GM12878 (cell line): ENCODE results near the gene NPLOC4. TPM values are rescaled to one million over a fixed set of nuclear protein-coding genes. Genes with fewer than 3 reads are reported as not detected.

Source experiments
- ATAC-seq: fragments of 200-7000 bp; cut with Tn5 transposase; 3 replicates; pipeline ENCODE4 v1.9.1; 2020; ENCODE audit warnings: mild to moderate bottlenecking, moderate library complexity
- BruUV-seq: library from RNA; stranded (reverse); fragments of 400-500 nt; replicated peaks from 2 replicates; lab custom pipeline; 2021; lab: Mats Ljungman, UMichigan
- CTCF ChIA-PET: fragments of 300-600 bp; sonication (Branson Sonifier 250); formaldehyde crosslinking; extraction: SDS; loops from one replicate; lab custom pipeline; 2021; ENCODE audit warnings: inconsistent platforms; lab: Yijun Ruan, JAX
- POLR2A ChIA-PET: fragments of 350-600 bp; formaldehyde crosslinking; extraction: SDS; loops from one replicate; lab custom pipeline; 2021; ENCODE audit warnings: inconsistent platforms; lab: Charles Lee
- RAD21 ChIA-PET: fragments of 300-600 bp; sonication (Branson Sonifier 250); formaldehyde crosslinking; loops from one replicate; lab custom pipeline; 2023; ENCODE audit warnings: antibody characterized with exemption; ENCODE audit not compliant: unreplicated experiment; lab: Charles Lee
- SMC1A ChIA-PET: fragments of 300-600 bp; sonication (Branson Sonifier 250); formaldehyde crosslinking; loops from one replicate; lab custom pipeline; 2023; ENCODE audit not compliant: unreplicated experiment, uncharacterized antibody; lab: Charles Lee
- DNase-seq: peaks from one replicate; pipeline ENCODE4 v3.0.0-alpha.2; 2011; ENCODE audit warnings: low read depth, low spot score
- FAIRE-seq: peaks from 3 replicates; lab custom pipeline; 2011; peaks lifted over from hg19 to GRCh38; lab: Jason Lieb, UNC
- H2AFZ ChIP-seq: 2 replicates; pipeline ENCODE4 v1.6.0; 2011; ENCODE audit warnings: low read depth, low read length, control low read depth; ENCODE audit not compliant: control insufficient read depth
- H3K27ac ChIP-seq: 2 replicates; pipeline ENCODE4 v1.5.1; 2011; ENCODE audit warnings: control low read depth; ENCODE audit not compliant: control insufficient read depth, insufficient read depth
- H3K27me3 ChIP-seq, 2 experiments: replicated peaks in 1 of 2; 2 replicates each; pipeline versions ENCODE4 v1.6.0 to v1.6.1; 2011; ENCODE audit warnings: low read length in 1 of 2; ENCODE audit not compliant: control insufficient read depth in 2 of 2, insufficient read depth in 2 of 2
- H3K36me3 ChIP-seq, 2 experiments: 2 replicates each; pipeline ENCODE4 v1.5.1; 2011; ENCODE audit warnings: low read length in 1 of 2; ENCODE audit not compliant: control insufficient read depth in 2 of 2, insufficient read depth in 2 of 2
- H3K4me1 ChIP-seq: 2 replicates; pipeline ENCODE4 v1.6.1; 2011; ENCODE audit warnings: mild to moderate bottlenecking, low read length, moderate library complexity, mixed read lengths; ENCODE audit not compliant: control insufficient read depth, insufficient read depth
- H3K4me2 ChIP-seq: 2 replicates; pipeline ENCODE4 v1.6.0; 2011; ENCODE audit warnings: control low read depth; ENCODE audit not compliant: control insufficient read depth, insufficient read depth
- H3K4me3 ChIP-seq: fragments of 200-600 bp; sonication (generic); 2 replicates; pipeline ENCODE4 v1.5.1; 2016
- H3K79me2 ChIP-seq: 2 replicates; pipeline ENCODE4 v1.6.0; 2011; ENCODE audit warnings: low read length; ENCODE audit not compliant: control insufficient read depth, insufficient read depth
- H3K9ac ChIP-seq: 2 replicates; pipeline ENCODE4 v1.8.0; 2011; ENCODE audit warnings: low read length, control low read depth, mixed read lengths; ENCODE audit not compliant: control insufficient read depth, insufficient read depth
- H3K9me3 ChIP-seq: replicated peaks from 3 replicates; pipeline ENCODE4 v1.5.1; 2011; ENCODE audit warnings: mild to moderate bottlenecking, low read length; ENCODE audit not compliant: control insufficient read depth, insufficient read depth
- H4K20me1 ChIP-seq: 2 replicates; pipeline ENCODE4 v1.6.0; 2011; ENCODE audit not compliant: control insufficient read depth, insufficient read depth
- BMI1 ChIP-seq: fragments of 450-650 bp; IDR thresholded peaks from 2 replicates; pipeline ENCODE4 v1.6.1; 2016; ENCODE audit warnings: mild to moderate bottlenecking, moderate library complexity, borderline replicate concordance
- CHD4 ChIP-seq: fragments of 200-600 bp; sonication (generic); IDR thresholded peaks from 2 replicates; pipeline ENCODE4 v1.6.1; 2016; ENCODE audit warnings: mild to moderate bottlenecking
- ETV6 ChIP-seq, 2 experiments: fragments of 450-650 bp in 1 of 2; IDR thresholded peaks in 1 of 2; conservative IDR thresholded peaks in 1 of 2; 2 replicates each; pipeline ENCODE4 v1.6.1; 2014; ENCODE audit warnings: antibody characterized with exemption in 1 of 2, borderline replicate concordance in 1 of 2, low read depth in 1 of 2, mild to moderate bottlenecking in 1 of 2, moderate library complexity in 1 of 2
- EZH2 ChIP-seq: IDR thresholded peaks from 2 replicates; pipeline ENCODE4 v1.6.1; 2012; ENCODE audit warnings: low read depth, mild to moderate bottlenecking, control low read depth, inconsistent platforms, low read length, borderline replicate concordance; ENCODE audit not compliant: control insufficient read depth
- HDAC6 ChIP-seq: fragments of 200-600 bp; sonication (generic); IDR thresholded peaks from one replicate; pipeline ENCODE4 v1.8.0; 2017; ENCODE audit warnings: antibody characterized with exemption; ENCODE audit not compliant: unreplicated experiment
- IRF4 ChIP-seq: IDR thresholded peaks from 2 replicates; pipeline ENCODE4 v1.6.1; 2011; ENCODE audit warnings: low read depth, low read length
- JUNB ChIP-seq: IDR thresholded peaks from 2 replicates; pipeline ENCODE4 v1.6.1; 2016; ENCODE audit warnings: antibody characterized with exemption, mild to moderate bottlenecking
- LARP7 ChIP-seq: fragments of 450-650 bp; IDR thresholded peaks from 2 replicates; pipeline ENCODE4 v1.6.1; 2017; ENCODE audit warnings: mild to moderate bottlenecking
- MAX ChIP-seq: IDR thresholded peaks from 2 replicates; pipeline ENCODE4 v1.6.1; 2012; ENCODE audit warnings: low read depth, low read length, improper control_type of control experiment
- NRF1 ChIP-seq: conservative IDR thresholded peaks from 2 replicates; pipeline ENCODE4 v1.6.1; 2011; ENCODE audit warnings: mild to moderate bottlenecking, low read depth, low read length, improper control_type of control experiment
- PAX8 ChIP-seq: fragments of 450-650 bp; IDR thresholded peaks from 2 replicates; pipeline ENCODE4 v1.6.1; 2017; ENCODE audit warnings: mild to moderate bottlenecking, moderate library complexity
- RFX5 ChIP-seq: IDR thresholded peaks from 2 replicates; pipeline ENCODE4 v1.6.1; 2011; ENCODE audit warnings: low read depth, low read length, improper control_type of control experiment
- SP1 ChIP-seq: IDR thresholded peaks from one replicate; pipeline ENCODE4 v1.6.1; 2011; ENCODE audit warnings: low read depth, low read length
- TAF1 ChIP-seq: IDR thresholded peaks from 2 replicates; pipeline ENCODE4 v1.6.1; 2011; ENCODE audit warnings: mild to moderate bottlenecking, low read depth, low read length, borderline replicate concordance
- ZBTB11 ChIP-seq: fragments of 450-650 bp; formaldehyde crosslinking; IDR thresholded peaks from 2 replicates; pipeline ENCODE4 v1.5.0; 2022; ENCODE audit warnings: mild to moderate bottlenecking, missing genetic modification characterization
- ZBTB33 ChIP-seq: fragments of 450-650 bp; IDR thresholded peaks from 2 replicates; pipeline ENCODE4 v1.6.1; 2017; ENCODE audit warnings: mild to moderate bottlenecking
- ZZZ3 ChIP-seq: IDR thresholded peaks from 2 replicates; pipeline ENCODE4 v1.6.1; 2011; ENCODE audit warnings: low read depth; ENCODE audit not compliant: control insufficient read depth, insufficient read length
- WGBS: methylation state at CpG from one replicate; pipeline ENCODE4 v1.1.6; 2016; ENCODE audit warnings: low lambda C conversion rate; ENCODE audit not compliant: insufficient replicate concordance, insufficient coverage; ENCODE audit errors: missing lambda C conversion rate; 5-methylcytosine and 5-hydroxymethylcytosine counted together
- in situ Hi-C: fragments of 300-500 bp; cut with MboI; formaldehyde crosslinking; loops from 9 replicates; pipeline ENCODE4 v1.14.3; 2018; ENCODE audit warnings: mixed read lengths
- intact Hi-C: fragments of 100-400 bp; cut with micrococcal nuclease; formaldehyde crosslinking; loops from one replicate; pipeline ENCODE4 v1.14.2; 2022; ENCODE audit not compliant: unreplicated experiment
- polyA plus RNA-seq, 11 experiments: library from polyadenylated mRNA; depleted of rRNA in 4 of 11; unstranded in 6 of 11; stranded (reverse) in 5 of 11; fragments of >200 nt; fragmentation: Nextera tagmentation in 4 of 11; fragmentation: Illumina TruSeq in 1 of 11; extraction: Ambion mirVana in 4 of 11; extraction: Trizol in 1 of 11; gene quantifications; 1 replicate in 1 of 11; 2 replicates in 10 of 11; pipeline versions ENCODE4 v1.2.1 to v1.2.3, GENCODE V29; 2011 to 2016; ENCODE audit warnings: inconsistent platforms in 2 of 11, missing spikeins in 2 of 11, low read depth in 1 of 11
- total RNA-seq, 4 experiments: library from RNA; depleted of rRNA in 3 of 4; stranded (reverse); fragments of >200 nt in 3 of 4; fragmentation: Illumina TruSeq in 1 of 4; extraction: Trizol in 1 of 4; gene quantifications; 2 replicates each; pipeline versions ENCODE4 v1.2.1 to v1.2.3, GENCODE V29; 2013 to 2021

NPLOC4 gene
- total and polyA plus RNA-seq, 10 of the 15 experiments (the other 5 are each of a cell fraction or from before 2014, with no cell fraction given), result 1.5 to 83.7 (median 45.8) TPM

- TF ChIP-seq ZBTB11 (CRISPR knock-in tag), result no peak
Measured at GRCh38 chr17:81550830-81551457, 86.0 kb downstream of the NPLOC4 start (continued).

GRCh38 chr17:81550285-81550684, 86.6 kb downstream of the NPLOC4 start:
- DNase-seq (no peak), ATAC-seq (no peak), FAIRE-seq (no peak)
- peaks cover 11 to 26% of the 10 kb centered on the region in 2 experiments; a peak in 3 of 4 replicates for H3K36me3 ChIP-seq
- peak overlapping the region; percentile 55 for H3K4me2 ChIP-seq
- no TSS peak for BruUV-seq
- H3K9me3 ChIP-seq, result no peaks in the 10 kb centered on the region
- ChIA-PET SMC1A (interaction anchor here (1.1 kb wide), 2 partner anchors 31 to 51 kb away, joined by 3 read pairs; no protein-coding TSS in a partner anchor), CTCF (interaction anchor here (1.5 kb wide), 1 partner anchor 51 kb away, joined by 4 read pairs; no protein-coding TSS in a partner anchor), RAD21 (interaction anchor here (2.9 kb wide), 1 partner anchor 32 kb away, joined by 17 read pairs; no protein-coding TSS in a partner anchor), POLR2A (interaction anchor here (0.8 to 3.0 kb wide), 2 partner anchors 12 to 32 kb away, joined by 3 to 34 read pairs; no protein-coding TSS in a partner anchor)
- no peak for TF ChIP-seq ZBTB33
- no peak for TF ChIP-seq SP1
- no peak for TF ChIP-seq PAX8
- no peak for TF ChIP-seq NRF1
- TF ChIP-seq CHD4, result no peak
- no peak for TF ChIP-seq JUNB
- no peak for TF ChIP-seq EZH2
- no peak for TF ChIP-seq RFX5
- TF ChIP-seq TAF1, result no peak
- TF ChIP-seq LARP7, result no peak
- TF ChIP-seq MAX, result no peak
- no peak for TF ChIP-seq IRF4
- no peak for TF ChIP-seq ETV6 (conservative IDR thresholded peaks at IDR 0.05 in 1 of 2, IDR thresholded peaks at IDR 0.05 in 1 of 2; ENCODE audit: borderline replicate concordance in 1 of 2, low read depth in 1 of 2)
- TF ChIP-seq BMI1, result no peak
- no peak for TF ChIP-seq ZZZ3
- no peak for TF ChIP-seq HDAC6
- no peak overlapping the region for H3K9ac ChIP-seq
- no peak overlapping the region for H2AFZ ChIP-seq
- intact Hi-C loops, result no loop called here
- no peaks in the 10 kb centered on the region for H3K27me3 ChIP-seq
- H3K79me2 ChIP-seq, result peaks cover 24% of the 10 kb centered on the region
- 98% methylated on average over 15 of the region's 15 CpGs for WGBS
- H3K4me1 ChIP-seq, result peaks cover 14% of the 10 kb centered on the region
- no peak overlapping the region for H3K4me3 ChIP-seq
- in situ Hi-C loops, result no loop called here
- no peaks in the 10 kb centered on the region for H4K20me1 ChIP-seq
- H3K27ac ChIP-seq, result no peak overlapping the region
